DOHH2 (cell line): ENCODE results near the gene CYP27A1.
"Not testable (repeated sequence)": the region's sequence is repeated elsewhere in the genome, so short reads cannot be mapped to it uniquely, and the experiment has no call there.

Experiments
- H3F3A ChIP-seq: fragments of 200-600 bp; sonication (generic), shearing (Covaris generic); 2 replicates; pipeline ENCODE4 v1.6.0; 2016; ENCODE audit warnings: antibody characterized with exemption, mild to moderate bottlenecking; ENCODE audit not compliant: control insufficient read depth, insufficient read depth
- H3K27ac ChIP-seq: fragments of 200-600 bp; sonication (generic); 2 replicates; pipeline ENCODE4 v1.5.1; 2014; ENCODE audit warnings: low read depth, mild to moderate bottlenecking, low read length, moderate library complexity
- H3K27me3 ChIP-seq: fragments of 200-600 bp; sonication (generic); 2 replicates; pipeline ENCODE4 v1.6.1; 2014; ENCODE audit warnings: mild to moderate bottlenecking, low read length, mixed read lengths; ENCODE audit not compliant: control insufficient read depth
- H3K36me3 ChIP-seq: fragments of 200-600 bp; sonication (generic); 2 replicates; pipeline ENCODE4 v1.6.1; 2014; ENCODE audit warnings: mild to moderate bottlenecking, low read length, moderate library complexity, mixed read lengths; ENCODE audit not compliant: control insufficient read depth
- H3K4me1 ChIP-seq: fragments of 200-600 bp; sonication (generic); 2 replicates; pipeline ENCODE4 v1.6.1; 2014; ENCODE audit warnings: mild to moderate bottlenecking, low read length, mixed read lengths; ENCODE audit not compliant: control insufficient read depth
- H3K4me2 ChIP-seq: fragments of 200-600 bp; sonication (generic); 2 replicates; pipeline ENCODE4 v1.6.0; 2014; ENCODE audit warnings: mild to moderate bottlenecking, low read length, moderate library complexity
- H3K4me3 ChIP-seq: fragments of 200-600 bp; sonication (generic); 2 replicates; pipeline ENCODE4 v1.5.1; 2014; ENCODE audit warnings: mild to moderate bottlenecking, low read length, mixed read lengths
- H3K79me2 ChIP-seq: fragments of 200-600 bp; sonication (generic); 2 replicates; pipeline ENCODE4 v1.6.1; 2014; ENCODE audit warnings: mild to moderate bottlenecking, low read length, mixed read lengths; ENCODE audit not compliant: control insufficient read depth
- H3K9me2 ChIP-seq: fragments of 200-600 bp; sonication (generic); replicated peaks from 2 replicates; pipeline ENCODE4 v1.6.1; 2014; ENCODE audit warnings: mild to moderate bottlenecking, low read length, mixed read lengths; ENCODE audit not compliant: control insufficient read depth
- H3K9me3 ChIP-seq: fragments of 200-600 bp; sonication (generic); 2 replicates; pipeline ENCODE4 v1.6.1; 2014; ENCODE audit warnings: antibody characterized with exemption, low read length, mixed read lengths; ENCODE audit not compliant: control insufficient read depth, insufficient read depth
- H4K20me1 ChIP-seq: fragments of 200-600 bp; sonication (generic); 2 replicates; pipeline ENCODE4 v1.6.0; 2014; ENCODE audit warnings: low read depth, mild to moderate bottlenecking, antibody characterized with exemption, low read length, moderate library complexity; ENCODE audit not compliant: control insufficient read depth, insufficient read depth
- EZH2phosphoT487 ChIP-seq: fragments of 200-600 bp; sonication (generic); IDR thresholded peaks from 2 replicates; pipeline ENCODE4 v1.6.1; 2017; ENCODE audit warnings: borderline replicate concordance, mild to moderate bottlenecking, antibody characterized with exemption, low read length, moderate library complexity, mixed read lengths
- TF ChIP-seq, protein P1 (sequence below): fragments of 200-600 bp; sonication (generic); IDR thresholded peaks from one replicate; pipeline ENCODE4 v1.5.1; 2014; ENCODE audit warnings: antibody characterized with exemption, mild to moderate bottlenecking, low read depth, low read length; ENCODE audit not compliant: poor library complexity, severe bottlenecking

The CYP27A1 gene

DNA sequence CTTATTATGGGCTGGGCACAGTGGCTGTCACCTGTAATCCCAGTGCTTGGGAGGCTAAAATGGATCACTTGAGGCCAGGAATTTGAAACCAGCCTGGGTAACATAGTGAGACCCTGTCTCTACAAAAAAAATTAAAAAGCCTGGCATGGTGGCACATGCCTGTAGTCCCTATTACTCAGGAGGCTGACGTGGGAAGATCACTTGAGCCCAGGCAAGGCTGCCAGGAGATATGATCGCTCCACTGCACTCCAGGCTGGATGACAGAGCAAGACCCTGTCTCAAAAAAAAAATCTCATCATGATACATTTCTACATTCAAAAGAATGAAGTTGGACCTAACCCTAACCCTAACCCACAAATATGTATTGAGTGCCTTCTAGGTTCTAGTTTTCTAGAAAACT is 20.2 kb upstream of the CYP27A1 start:
- no peaks in the 10 kb centered on the region for H3K9me2 ChIP-seq
- H3K27ac ChIP-seq = no peak overlapping the region
- H3K9me3 ChIP-seq = no peaks in the 10 kb centered on the region
- H4K20me1 ChIP-seq = no peaks in the 10 kb centered on the region
- TF ChIP-seq, protein P1, sequence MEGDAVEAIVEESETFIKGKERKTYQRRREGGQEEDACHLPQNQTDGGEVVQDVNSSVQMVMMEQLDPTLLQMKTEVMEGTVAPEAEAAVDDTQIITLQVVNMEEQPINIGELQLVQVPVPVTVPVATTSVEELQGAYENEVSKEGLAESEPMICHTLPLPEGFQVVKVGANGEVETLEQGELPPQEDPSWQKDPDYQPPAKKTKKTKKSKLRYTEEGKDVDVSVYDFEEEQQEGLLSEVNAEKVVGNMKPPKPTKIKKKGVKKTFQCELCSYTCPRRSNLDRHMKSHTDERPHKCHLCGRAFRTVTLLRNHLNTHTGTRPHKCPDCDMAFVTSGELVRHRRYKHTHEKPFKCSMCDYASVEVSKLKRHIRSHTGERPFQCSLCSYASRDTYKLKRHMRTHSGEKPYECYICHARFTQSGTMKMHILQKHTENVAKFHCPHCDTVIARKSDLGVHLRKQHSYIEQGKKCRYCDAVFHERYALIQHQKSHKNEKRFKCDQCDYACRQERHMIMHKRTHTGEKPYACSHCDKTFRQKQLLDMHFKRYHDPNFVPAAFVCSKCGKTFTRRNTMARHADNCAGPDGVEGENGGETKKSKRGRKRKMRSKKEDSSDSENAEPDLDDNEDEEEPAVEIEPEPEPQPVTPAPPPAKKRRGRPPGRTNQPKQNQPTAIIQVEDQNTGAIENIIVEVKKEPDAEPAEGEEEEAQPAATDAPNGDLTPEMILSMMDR = no peak
- TF ChIP-seq EZH2phosphoT487 = no peak
- no peaks in the 10 kb centered on the region for H3K27me3 ChIP-seq
- H3K79me2 ChIP-seq = no peaks in the 10 kb centered on the region
- no peaks in the 10 kb centered on the region for H3K4me1 ChIP-seq
- H3K4me3 ChIP-seq = no peak overlapping the region
- H3K36me3 ChIP-seq = no peaks in the 10 kb centered on the region
- no peak overlapping the region for H3K4me2 ChIP-seq
- no peaks in the 10 kb centered on the region for H3F3A ChIP-seq

DNA sequence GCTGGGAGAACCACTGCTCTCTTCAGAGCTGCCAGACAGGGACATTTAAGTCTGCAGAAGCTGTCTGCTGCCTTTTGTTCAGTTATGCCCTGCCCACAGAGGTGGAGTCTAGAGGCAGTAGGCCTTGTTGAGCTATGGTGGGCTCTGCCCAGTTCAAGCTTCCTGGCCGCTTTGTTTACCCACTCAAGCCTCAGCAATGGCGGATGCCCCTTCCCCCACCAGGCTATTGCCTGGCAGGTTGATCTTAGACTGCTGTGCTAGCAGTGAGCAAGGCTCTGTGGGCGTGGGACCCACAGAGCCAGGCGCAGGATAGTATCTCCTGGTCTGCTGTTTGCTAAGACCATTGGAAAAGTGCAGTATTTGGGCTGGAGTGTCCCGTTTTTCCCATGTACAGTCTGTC is 9.2 kb upstream of the CYP27A1 start:
- not testable (repeated sequence) for H3K4me1 ChIP-seq, H4K20me1 ChIP-seq, H3K27ac ChIP-seq, H3F3A ChIP-seq, H3K4me3 ChIP-seq, H3K27me3 ChIP-seq, H3K79me2 ChIP-seq, H3K9me2 ChIP-seq, H3K4me2 ChIP-seq, H3K36me3 ChIP-seq
- peaks cover 10% of the 10 kb centered on the region; the same call in 1 of the 2 replicates for H3K9me3 ChIP-seq

DNA sequence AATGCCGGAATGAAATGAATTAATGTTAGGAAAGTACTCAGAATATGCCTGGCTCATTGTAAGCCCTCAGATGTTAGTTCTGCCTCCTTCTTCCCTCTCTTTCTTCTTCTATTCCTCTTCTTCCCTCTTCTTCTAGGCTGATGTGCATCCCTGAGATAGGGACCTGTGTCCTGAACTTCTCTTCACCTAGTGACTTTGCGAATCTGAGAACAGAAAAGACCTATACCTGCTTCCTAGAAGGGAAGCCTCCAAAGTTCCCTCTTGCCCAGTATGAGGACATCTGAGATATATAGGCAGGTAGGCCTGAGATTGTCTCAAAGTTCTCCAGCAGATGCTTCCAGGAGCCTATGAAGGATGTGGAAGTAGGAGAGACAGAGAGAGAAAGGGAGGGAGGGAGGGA is 8.1 kb upstream of the CYP27A1 start:
- Histone ChIP-seq H3K4me1 (no peaks in the 10 kb centered on the region), H3K9me2 (no peaks in the 10 kb centered on the region), H3K27me3 (no peaks in the 10 kb centered on the region), H3K36me3 (no peaks in the 10 kb centered on the region), H3K4me2 (no peak overlapping the region), H4K20me1 (no peaks in the 10 kb centered on the region), H3K4me3 (no peak overlapping the region), H3F3A (no peaks in the 10 kb centered on the region), H3K9me3 (peaks cover 11% of the 10 kb centered on the region; the same call in 1 of the 2 replicates), H3K79me2 (no peaks in the 10 kb centered on the region), H3K27ac (no peak overlapping the region)
- TF ChIP-seq, protein P1 = no peak
- no peak for TF ChIP-seq EZH2phosphoT487

DNA sequence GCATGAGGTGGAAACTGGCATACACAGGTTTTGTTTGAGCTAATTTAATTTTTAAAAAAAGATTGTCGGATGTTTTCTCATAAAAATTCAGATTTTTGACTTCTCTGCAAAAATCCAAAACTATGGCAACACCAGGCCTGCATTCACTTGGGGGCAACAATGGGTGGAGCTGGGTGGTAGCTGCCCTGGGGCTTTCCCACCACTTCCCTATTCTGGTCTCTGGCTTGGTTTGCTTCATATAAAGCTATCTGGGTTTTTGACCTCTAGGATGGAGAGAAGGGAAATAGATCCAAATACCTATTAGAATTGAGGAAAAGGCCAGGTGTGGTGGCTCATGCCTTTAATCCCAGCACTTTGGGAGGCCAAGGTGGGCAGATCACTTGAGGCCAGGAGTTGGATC is 5.5 kb upstream of the CYP27A1 start:
- H3K4me2 ChIP-seq = no peak overlapping the region
- H3K27me3 ChIP-seq = 0 out of 2 replicates have a peak, but pooled peaks cover 6% of the 10 kb centered on the region
- no peaks in the 10 kb centered on the region for H3K36me3 ChIP-seq
- H3K4me1 ChIP-seq = no peaks in the 10 kb centered on the region
- H3F3A ChIP-seq = no peaks in the 10 kb centered on the region
- H4K20me1 ChIP-seq = no peaks in the 10 kb centered on the region
- peaks cover 11% of the 10 kb centered on the region; the same call in 1 of the 2 replicates for H3K9me3 ChIP-seq
- TF ChIP-seq, protein P1 = no peak
- TF ChIP-seq EZH2phosphoT487 = no peak
- H3K27ac ChIP-seq = no peak overlapping the region
- H3K4me3 ChIP-seq = no peak overlapping the region
- H3K9me2 ChIP-seq = no peaks in the 10 kb centered on the region
- H3K79me2 ChIP-seq = no peaks in the 10 kb centered on the region
